Ureter (tissue), 1 donor: ENCODE measurements around the gene ASXL1. TPM values are rescaled to one million over a fixed set of nuclear protein-coding genes. Genes with fewer than 3 reads are reported as not detected.
A peak's percentile ranks its signal among the peaks of the same experiment; 100 is the strongest.

Experiments
- DNase-seq: peaks from one replicate; pipeline ENCODE4 v3.0.0-alpha.2; 2020; ENCODE audit warnings: low spot score
- total RNA-seq: library from RNA; stranded (reverse); gene quantifications from one replicate; pipeline ENCODE4 v1.2.4, GENCODE V29; 2023
- donor health status: DM: yes; HTN: yes; CAD: no.

ASXL1 gene
- total RNA-seq, 1 donor from 2014 or later: 69.5 TPM

DNA sequence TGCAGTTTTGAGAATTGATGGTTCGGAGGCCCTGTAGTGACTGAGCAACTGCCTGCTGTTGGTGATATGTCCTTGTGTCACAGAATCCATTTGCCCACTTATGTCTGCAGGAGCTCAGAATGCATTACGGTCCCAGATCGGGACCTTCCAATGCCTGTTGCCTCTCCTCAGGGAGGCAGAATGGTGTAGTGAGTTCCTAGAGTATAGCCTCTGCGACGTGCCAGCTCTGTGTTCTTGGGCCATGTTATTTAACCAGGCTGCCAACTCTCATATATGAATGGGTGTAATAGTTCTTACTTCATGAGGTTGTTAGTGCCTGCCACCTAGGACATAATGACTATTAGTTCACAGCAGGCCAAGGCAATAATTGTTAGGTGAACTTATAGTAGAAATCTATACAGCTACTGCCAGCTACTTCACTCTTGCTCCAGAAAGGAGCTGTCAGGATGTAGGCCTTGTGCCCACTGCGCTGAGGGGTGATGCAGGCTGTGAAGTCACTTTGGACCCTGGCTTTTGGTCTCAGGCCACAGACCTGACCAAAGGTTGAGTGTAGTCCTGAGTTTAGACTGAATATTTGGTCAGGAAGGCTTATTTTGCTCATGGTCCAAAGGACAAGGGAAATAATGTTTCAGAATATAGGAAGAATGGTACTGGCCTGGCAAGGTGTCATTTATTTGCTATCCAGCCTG, 82.1 kb downstream of the ASXL1 start:
- no peak for DNase-seq

DNA sequence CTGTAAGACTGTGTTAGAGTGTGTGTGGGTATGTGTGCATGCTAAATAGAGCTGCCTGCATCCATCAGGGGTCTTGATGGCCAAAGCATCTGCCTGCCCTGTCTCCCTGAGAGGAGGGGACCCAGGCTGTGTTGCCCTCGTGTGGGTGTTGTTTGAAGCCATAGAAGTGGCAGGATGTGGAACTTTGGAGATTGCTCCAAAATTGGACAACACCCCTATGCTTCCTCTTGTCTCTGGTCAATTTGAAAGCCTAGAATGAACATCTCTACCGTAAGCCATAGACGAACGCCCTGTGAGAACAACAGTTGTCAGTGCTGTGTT, 82.6 kb downstream of the ASXL1 start:
- DNase-seq: no peak

DNA sequence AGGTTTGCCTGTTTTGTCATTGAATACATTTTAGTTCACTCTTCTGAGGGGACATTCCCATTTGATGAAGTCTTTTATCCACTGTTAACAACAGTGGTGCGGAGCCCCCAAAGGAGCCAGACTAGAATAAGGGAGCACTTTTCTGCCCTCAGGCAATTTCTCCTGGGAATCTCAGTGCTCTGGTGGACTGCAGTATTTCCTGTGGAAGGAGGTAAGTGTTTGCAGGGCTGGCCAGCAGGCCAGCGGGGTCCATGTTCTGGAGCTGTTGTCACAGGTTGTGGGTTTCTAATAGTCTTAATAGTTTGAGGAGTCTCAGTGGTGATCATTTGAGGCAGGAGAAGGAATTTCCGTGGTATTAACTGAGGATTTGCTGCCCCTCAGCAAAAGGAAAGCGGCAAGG, 83.5 kb downstream of the ASXL1 start:
- no peak for DNase-seq

- no peak for DNase-seq
Observed at GRCh38 chr20:32442630-32443373, 84.7 kb downstream of the ASXL1 start.

DNA sequence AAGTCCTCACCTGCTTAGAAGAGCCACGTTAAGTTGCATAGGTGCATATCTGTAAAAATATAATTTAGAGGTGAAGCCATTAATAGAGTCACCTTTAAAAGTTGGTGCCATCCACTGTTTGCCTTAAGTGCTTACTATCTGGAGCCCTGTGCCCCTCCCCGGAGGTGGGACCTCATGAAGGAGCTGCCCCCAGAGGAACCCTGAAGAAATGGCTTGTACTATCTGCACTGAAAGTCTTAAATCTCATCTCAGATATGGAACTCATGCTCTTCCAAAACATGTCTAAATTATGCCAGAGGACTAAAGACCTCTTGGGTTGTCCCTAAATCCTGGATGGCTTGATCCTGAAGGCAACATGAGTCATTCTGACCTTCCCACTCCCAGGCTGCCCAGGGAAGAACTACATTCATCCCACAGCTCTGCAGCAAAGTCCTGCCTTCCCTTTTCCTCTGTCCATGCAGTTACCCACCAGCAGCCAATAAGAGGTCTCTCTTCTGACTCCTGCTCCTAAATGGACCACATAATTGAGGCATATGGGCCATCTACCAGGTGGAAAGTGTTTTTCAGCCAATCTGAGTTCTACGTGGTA, 85.3 kb downstream of the ASXL1 start:
- no peak for DNase-seq

- DNase-seq: peak; percentile 20
Observed at GRCh38 chr20:32444474-32445220, 86.5 kb downstream of the ASXL1 start.

- no peak for DNase-seq
Observed at GRCh38 chr20:32445539-32446273, 87.6 kb downstream of the ASXL1 start.

- no peak for DNase-seq
Observed at GRCh38 chr20:32446301-32447100, 88.4 kb downstream of the ASXL1 start.

- no peak for DNase-seq
Observed at GRCh38 chr20:32447136-32448027, 89.3 kb downstream of the ASXL1 start.

DNA sequence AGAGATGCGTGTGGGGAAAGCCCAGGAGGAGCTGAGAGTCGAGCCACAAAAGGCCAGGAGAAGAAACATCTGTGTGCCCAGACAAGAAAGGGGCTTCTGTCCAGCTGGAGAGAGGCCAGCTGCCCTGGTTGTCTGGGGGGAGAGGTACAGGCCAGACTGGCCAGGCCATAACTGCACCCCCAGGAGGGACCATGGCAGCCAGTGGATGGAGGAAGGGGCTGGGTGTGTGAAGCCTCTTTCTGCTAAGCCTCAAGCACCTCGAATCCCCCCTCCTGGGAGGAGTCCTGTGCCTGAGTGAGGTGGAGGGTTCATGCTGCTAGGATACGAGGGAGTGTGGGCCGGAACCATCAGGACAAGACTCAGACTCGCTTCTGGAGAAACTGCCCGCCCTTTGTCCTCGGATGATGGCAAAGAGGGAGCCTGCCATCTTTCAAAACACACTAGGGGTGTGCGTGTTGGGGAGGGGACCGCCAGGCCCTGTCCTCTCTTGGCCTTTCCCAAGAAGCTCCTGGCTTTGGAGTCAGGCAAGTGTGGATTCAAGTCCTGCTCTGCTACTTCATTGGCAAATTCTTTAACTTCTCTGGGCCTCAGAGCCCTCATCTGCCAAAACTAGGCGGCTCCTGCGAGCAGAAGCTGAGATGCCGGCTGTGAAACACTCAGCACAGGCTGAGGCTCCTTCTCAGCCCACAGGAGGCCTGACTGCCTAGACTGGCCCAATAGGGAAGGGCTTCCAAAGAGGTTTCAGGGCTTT, 90.3 kb downstream of the ASXL1 start:
- DNase-seq: no peak

GRCh38 chr20:32449057-32449889, 91.1 kb downstream of the ASXL1 start:
- no peak for DNase-seq

DNA sequence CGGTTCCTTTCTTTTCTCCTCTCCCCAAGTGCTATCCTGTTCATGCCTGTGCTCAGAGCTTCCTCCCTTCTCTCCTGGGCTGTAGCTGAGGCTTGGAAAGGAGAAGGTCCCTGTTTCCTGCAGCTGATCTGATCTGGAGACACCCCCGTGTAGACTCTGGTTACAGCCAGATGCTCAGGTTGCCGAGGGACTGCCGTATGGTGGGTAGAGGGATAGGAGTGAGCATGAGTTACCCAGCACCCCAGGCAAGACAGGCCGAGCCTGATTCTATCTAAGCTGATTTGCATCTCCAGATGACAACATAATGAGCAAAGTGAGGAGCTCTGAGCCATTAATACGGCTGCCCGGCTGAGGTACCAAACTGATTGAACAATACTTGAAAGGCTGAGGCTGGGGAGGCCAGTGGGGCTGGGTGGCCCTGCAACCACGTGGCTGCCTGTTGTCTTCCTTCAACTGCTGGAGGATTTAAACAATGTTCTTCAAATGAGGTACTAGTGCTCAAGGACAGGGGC, 91.8 kb downstream of the ASXL1 start:
- no peak for DNase-seq

DNA sequence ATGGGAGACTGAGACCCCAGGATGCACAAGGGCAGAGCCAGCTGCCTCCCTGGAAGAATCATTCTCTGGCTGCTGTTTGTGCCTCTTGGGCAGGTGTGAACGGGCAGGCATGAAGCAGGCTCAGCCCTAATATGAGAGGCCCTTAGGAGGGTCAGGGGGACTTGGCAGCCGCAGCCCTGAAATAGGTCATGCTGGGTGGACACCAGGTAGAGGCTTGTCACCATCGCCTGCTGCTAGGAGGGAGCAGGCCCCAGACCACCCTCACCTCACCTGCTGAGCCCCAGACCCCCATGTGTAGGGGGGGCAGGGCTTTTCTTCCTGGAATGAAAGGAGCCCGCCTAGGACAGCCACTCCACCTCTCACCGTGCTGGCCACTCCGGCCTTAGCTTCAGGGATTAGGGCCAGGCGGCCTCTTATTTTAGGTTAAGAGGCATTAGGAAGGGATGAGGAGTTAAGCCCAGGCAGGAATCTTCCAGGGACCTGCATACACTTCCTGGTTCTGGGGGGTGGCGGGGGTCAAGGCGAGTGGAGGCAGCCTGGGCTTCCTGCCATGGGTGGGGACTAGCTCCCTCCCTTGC, 92.4 kb downstream of the ASXL1 start:
- no peak for DNase-seq

DNA sequence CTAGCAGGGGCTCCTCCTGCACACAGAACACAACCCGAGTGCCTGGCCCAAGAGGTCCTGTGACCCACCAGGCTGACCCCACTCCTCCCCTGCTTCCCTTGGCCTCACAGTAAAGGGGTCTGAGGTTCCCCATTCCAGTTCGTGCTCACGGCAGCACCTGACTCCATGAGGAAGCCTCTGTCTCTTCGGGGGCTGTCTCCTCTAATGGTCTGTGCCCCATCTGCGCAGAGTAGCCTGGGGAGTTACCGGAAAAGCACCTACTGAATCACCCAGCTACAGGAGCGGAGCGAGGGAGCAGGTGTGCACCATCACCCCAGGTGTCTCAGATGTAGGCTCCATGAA, 93.2 kb downstream of the ASXL1 start:
- DNase-seq: no peak

DNA sequence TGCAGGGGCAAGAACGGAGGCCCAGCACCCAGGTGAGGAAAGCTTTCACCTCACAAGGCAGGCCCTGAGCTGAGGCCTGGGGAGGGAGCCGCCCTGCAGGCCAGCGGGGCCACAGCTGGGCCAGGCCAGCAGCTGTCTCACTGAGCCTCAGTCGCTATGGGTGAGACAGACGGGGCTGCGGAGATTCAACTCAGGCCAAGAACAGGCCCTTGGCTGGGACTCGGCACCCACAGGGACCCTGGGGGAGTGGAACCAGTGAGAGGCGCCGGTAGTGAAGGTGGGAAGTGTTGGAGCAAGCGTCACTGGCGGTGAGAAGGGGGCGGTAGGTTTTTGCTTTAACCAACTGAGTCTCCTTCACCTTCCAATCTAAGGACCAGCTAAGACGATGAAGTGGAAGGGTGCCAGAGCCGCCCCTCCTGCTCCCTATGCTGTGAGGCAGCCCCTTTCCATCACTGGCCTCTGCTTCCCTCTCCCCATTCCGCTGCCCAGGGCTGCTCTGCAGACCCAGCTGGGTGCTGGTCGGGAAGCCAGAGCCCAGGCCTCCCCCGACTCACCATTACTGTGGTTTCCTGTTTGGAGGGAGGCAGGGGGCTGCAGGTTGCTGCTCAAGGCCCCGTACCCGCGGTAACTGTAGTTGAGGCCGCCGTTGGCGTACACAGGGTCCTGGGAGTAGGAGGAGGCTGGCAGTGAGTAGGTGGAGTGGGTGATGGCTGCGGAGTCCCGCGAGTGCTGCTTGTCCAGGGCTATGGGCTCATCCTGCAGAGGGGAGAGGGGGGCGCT, 93.7 kb downstream of the ASXL1 start:
- no peak for DNase-seq

DNA sequence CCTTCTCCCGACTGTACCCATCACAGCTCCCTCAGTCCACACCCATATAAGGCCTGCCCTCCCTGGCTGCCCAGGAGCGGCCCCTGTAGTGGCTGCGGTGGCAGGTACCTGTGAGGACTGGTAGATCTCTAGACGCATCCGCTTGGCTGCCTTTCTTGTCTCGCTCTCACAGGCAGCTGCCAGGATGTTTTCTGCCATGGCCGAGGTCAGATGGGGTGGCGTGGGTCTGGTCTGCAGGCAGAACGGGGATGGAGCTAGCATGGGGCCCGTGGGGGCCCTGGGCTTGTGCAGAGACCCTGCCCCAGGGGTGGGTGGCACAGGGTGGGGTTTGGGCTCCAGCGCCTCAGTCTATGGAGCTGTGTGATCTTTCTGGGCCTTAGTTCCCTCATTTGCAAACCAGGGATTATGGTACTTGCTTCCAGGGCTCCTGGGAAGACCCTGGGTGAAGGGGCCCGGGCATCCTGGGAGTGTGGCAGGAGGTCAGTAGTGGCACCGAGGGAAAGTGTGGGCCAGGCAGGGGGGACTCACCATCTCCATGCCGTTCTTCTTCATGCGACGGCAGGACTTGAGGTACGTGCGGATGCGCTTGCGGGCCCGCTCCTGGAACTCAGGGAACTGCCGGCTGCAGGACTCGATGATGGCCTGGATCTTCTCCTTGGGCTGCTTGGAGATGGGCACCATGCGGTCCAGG, 94.8 kb downstream of the ASXL1 start:
- DNase-seq: no peak
